H1 (cell line): ENCODE data around the gene FAM53B. TPM values are rescaled to one million over a fixed set of nuclear protein-coding genes. Genes with fewer than 3 reads are reported as not detected.

Experiments
- CTCF ChIA-PET: fragments of 300-600 bp; sonication (Branson Sonifier 250); formaldehyde crosslinking; loops from one replicate; lab custom pipeline; 2021; ENCODE audit not compliant: partially characterized antibody; lab: Charles Lee
- POLR2A ChIA-PET: fragments of 300-600 bp; sonication (Branson Sonifier 250); formaldehyde crosslinking; loops from one replicate; lab custom pipeline; 2021; ENCODE audit warnings: inconsistent platforms; ENCODE audit not compliant: partially characterized antibody; lab: Charles Lee
- DNase-seq, 2 experiments: peaks; one replicate each; pipeline versions ENCODE4 v3.0.0 to v3.0.0-alpha.2; 2010 to 2022; ENCODE audit warnings: low spot score in 2 of 2, low read depth in 1 of 2, mixed read lengths in 1 of 2
- FAIRE-seq: peaks from 2 replicates; lab custom pipeline; 2011; peaks lifted over from hg19 to GRCh38; lab: Jason Lieb, UNC
- H2AFZ ChIP-seq: 2 replicates; pipeline ENCODE4 v1.8.1; 2012; ENCODE audit warnings: low read length, inconsistent platforms
- H2AK5ac ChIP-seq: 2 replicates; pipeline ENCODE4 v1.6.1; 2013; ENCODE audit warnings: low read depth, low read length
- H2BK120ac ChIP-seq: replicated peaks from 2 replicates; pipeline ENCODE3; 2013; ENCODE audit warnings: low read depth, low read length, inconsistent platforms
- H2BK12ac ChIP-seq: 2 replicates; pipeline ENCODE4 v1.6.1; 2013; ENCODE audit warnings: low read depth, low read length
- H2BK15ac ChIP-seq: 2 replicates; pipeline ENCODE4 v1.6.1; 2013; ENCODE audit warnings: low read length
- H2BK20ac ChIP-seq: 2 replicates; pipeline ENCODE4 v1.6.1; 2013; ENCODE audit warnings: low read length
- H2BK5ac ChIP-seq: 2 replicates; pipeline ENCODE4 v1.6.1; 2013; ENCODE audit warnings: low read depth, low read length
- H3K14ac ChIP-seq: 2 replicates; pipeline ENCODE4 v1.6.1; 2013; ENCODE audit warnings: inconsistent platforms; ENCODE audit not compliant: insufficient read length
- H3K18ac ChIP-seq: 2 replicates; pipeline ENCODE4 v1.6.1; 2013; ENCODE audit warnings: low read length; ENCODE audit errors: extremely low read depth
- H3K23ac ChIP-seq: 2 replicates; pipeline ENCODE4 v1.6.1; 2013; ENCODE audit warnings: inconsistent platforms; ENCODE audit not compliant: insufficient read length
- H3K23me2 ChIP-seq: 2 replicates; pipeline ENCODE4 v1.6.1; 2013; ENCODE audit warnings: low read depth, low read length
- H3K27ac ChIP-seq: 2 replicates; pipeline ENCODE4 v1.6.1; 2011; ENCODE audit warnings: low read depth, low read length, inconsistent platforms
- H3K27me3 ChIP-seq, 4 experiments: replicated peaks in 1 of 4; 1 replicate in 1 of 4; 2 replicates in 3 of 4; pipeline versions ENCODE4 v1.6.1 to v1.8.1; 2011 to 2013; ENCODE audit warnings: low read length in 3 of 4, mild to moderate bottlenecking in 3 of 4, inconsistent platforms in 2 of 4, mixed read lengths in 2 of 4, moderate library complexity in 1 of 4; ENCODE audit not compliant: control insufficient read depth in 3 of 4, insufficient read depth in 3 of 4; ENCODE audit errors: extremely low read depth in 1 of 4
- H3K36me3 ChIP-seq, 4 experiments: 2 replicates each; pipeline versions ENCODE4 v1.6.1 to v1.8.1; 2011 to 2013; ENCODE audit warnings: mild to moderate bottlenecking in 4 of 4, low read length in 3 of 4, moderate library complexity in 2 of 4, control low read depth in 1 of 4, inconsistent platforms in 1 of 4; ENCODE audit not compliant: insufficient read depth in 4 of 4, control insufficient read depth in 2 of 4
- H3K4ac ChIP-seq: replicated peaks from 2 replicates; pipeline ENCODE3; 2013; ENCODE audit warnings: low read length, low read depth, mixed read lengths, inconsistent platforms; ENCODE audit not compliant: insufficient read length
- H3K4me1 ChIP-seq, 4 experiments: replicated peaks in 1 of 4; 1 replicate in 1 of 4; 2 replicates in 3 of 4; pipeline versions ENCODE4 v1.6.1 to v1.8.1; 2011 to 2013; ENCODE audit warnings: low read length in 3 of 4, inconsistent platforms in 2 of 4, mixed read lengths in 1 of 4; ENCODE audit not compliant: insufficient read depth in 4 of 4, control insufficient read depth in 3 of 4
- H3K4me2 ChIP-seq, 2 experiments: 2 replicates each; pipeline versions ENCODE4 v1.6.1 to v1.8.1; 2011 to 2013; ENCODE audit warnings: low read depth in 2 of 2, low read length in 2 of 2, control low read depth in 1 of 2, inconsistent platforms in 1 of 2, mild to moderate bottlenecking in 1 of 2; ENCODE audit not compliant: insufficient read depth in 1 of 2
- H3K4me3 ChIP-seq, 4 experiments: fragments of 200-600, 300-600 bp in 1 of 4; sonication (generic), shearing (Covaris generic), sonication (Bioruptor Twin) in 1 of 4; 2 replicates each; pipeline versions ENCODE4 v1.5.1 to v1.8.1; 2011 to 2016; ENCODE audit warnings: low read length in 4 of 4, low read depth in 3 of 4, control low read depth in 2 of 4, inconsistent platforms in 2 of 4, mild to moderate bottlenecking in 2 of 4, mixed read lengths in 1 of 4, moderate library complexity in 1 of 4; ENCODE audit not compliant: insufficient read depth in 2 of 4; ENCODE audit errors: extremely low read depth in 1 of 4
- H3K56ac ChIP-seq: replicated peaks from 2 replicates; pipeline ENCODE3; 2013; ENCODE audit warnings: low read depth, mild to moderate bottlenecking, mixed read lengths, low read length, inconsistent platforms; ENCODE audit not compliant: insufficient read length
- H3K79me1 ChIP-seq: 2 replicates; pipeline ENCODE4 v1.6.1; 2013; ENCODE audit warnings: low read depth, low read length, control low read depth
- H3K79me2 ChIP-seq, 2 experiments: 2 replicates each; pipeline versions ENCODE4 v1.6.1 to v1.8.1; 2012 to 2013; ENCODE audit warnings: low read length in 2 of 2, mild to moderate bottlenecking in 2 of 2, inconsistent platforms in 1 of 2; ENCODE audit not compliant: insufficient read depth in 2 of 2, control insufficient read depth in 1 of 2
- H3K9ac ChIP-seq, 4 experiments: replicated peaks in 1 of 4; 1 replicate in 1 of 4; 2 replicates in 3 of 4; pipeline versions ENCODE4 v1.6.1 to v1.8.1; 2011 to 2013; ENCODE audit warnings: low read depth in 3 of 4, low read length in 3 of 4, control low read depth in 2 of 4, mild to moderate bottlenecking in 2 of 4, moderate library complexity in 2 of 4, inconsistent platforms in 1 of 4; ENCODE audit errors: extremely low read depth in 1 of 4
- H3K9me3 ChIP-seq, 2 experiments: 2 replicates each; pipeline versions ENCODE4 v1.6.1 to v1.8.1; 2012 to 2013; ENCODE audit warnings: mild to moderate bottlenecking in 2 of 2, moderate library complexity in 2 of 2, control low read depth in 1 of 2, inconsistent platforms in 1 of 2, low read depth in 1 of 2, low read length in 1 of 2, mixed read lengths in 1 of 2; ENCODE audit not compliant: insufficient read depth in 2 of 2
- H4K20me1 ChIP-seq, 2 experiments: replicated peaks in 1 of 2; 2 replicates each; pipeline versions ENCODE3 to v1.8.1; 2011 to 2013; ENCODE audit warnings: inconsistent platforms in 2 of 2, low read length in 2 of 2, mild to moderate bottlenecking in 1 of 2; ENCODE audit not compliant: insufficient read depth in 2 of 2, control insufficient read depth in 1 of 2
- H4K5ac ChIP-seq: 2 replicates; pipeline ENCODE4 v1.6.1; 2013; ENCODE audit warnings: low read length, low read depth, mixed read lengths, inconsistent platforms; ENCODE audit not compliant: insufficient read length
- H4K8ac ChIP-seq: 2 replicates; pipeline ENCODE4 v1.8.0; 2013; ENCODE audit warnings: mild to moderate bottlenecking, moderate library complexity, low read length, inconsistent platforms; ENCODE audit not compliant: insufficient read depth; ENCODE audit errors: extremely low read depth
- H4K91ac ChIP-seq: replicated peaks from 2 replicates; pipeline ENCODE3; 2013; ENCODE audit warnings: low read length, mixed read lengths, inconsistent platforms; ENCODE audit not compliant: insufficient read length
- ASH2L ChIP-seq: fragments of 200-600, 300-600 bp; sonication (generic); IDR thresholded peaks from one replicate; pipeline ENCODE4 v1.7.1; 2017; ENCODE audit warnings: low read length
- CHD2 ChIP-seq: IDR thresholded peaks from 2 replicates; pipeline ENCODE4 v1.6.1; 2012; ENCODE audit warnings: low read length, improper control_type of control experiment
- EGR1 ChIP-seq: IDR thresholded peaks from 2 replicates; pipeline ENCODE4 v1.6.1; 2011; ENCODE audit warnings: low read depth, low read length, borderline replicate concordance
- EP300 ChIP-seq, 2 experiments: IDR thresholded peaks; 1 replicate in 1 of 2; 2 replicates in 1 of 2; pipeline ENCODE4 v1.6.1; 2011 to 2012; ENCODE audit warnings: low read depth in 2 of 2, low read length in 2 of 2, mild to moderate bottlenecking in 2 of 2, borderline replicate concordance in 1 of 2, inconsistent platforms in 1 of 2, moderate library complexity in 1 of 2
- RBBP5 ChIP-seq: IDR thresholded peaks from 2 replicates; pipeline ENCODE4 v1.7.1; 2012; ENCODE audit warnings: low read depth, mild to moderate bottlenecking, inconsistent platforms, low read length, moderate library complexity, borderline replicate concordance
- WGBS, 2 experiments: shearing (Covaris generic) in 1 of 2; methylation state at CpG; one replicate each; pipeline versions ENCODE4 v1.1.6 to v1.1.7; 2013 to 2015; ENCODE audit warnings: low lambda C conversion rate in 2 of 2, mixed read lengths in 2 of 2, inconsistent platforms in 1 of 2, low coverage in 1 of 2, missing lambda C conversion rate in 1 of 2; ENCODE audit not compliant: insufficient replicate concordance in 2 of 2, insufficient coverage in 1 of 2, insufficient read length in 1 of 2; ENCODE audit errors: extremely low coverage in 1 of 2, missing lambda C conversion rate in 1 of 2; 5-methylcytosine and 5-hydroxymethylcytosine counted together
- polyA plus RNA-seq, 7 experiments: library from polyadenylated mRNA; depleted of rRNA in 3 of 7; stranded (reverse) in 5 of 7; unstranded in 2 of 7; fragments of >200 nt in 5 of 7; fragments of 200-250 nt in 2 of 7; gene quantifications; 1 replicate in 5 of 7; 2 replicates in 1 of 7; 4 replicates in 1 of 7; pipeline versions ENCODE4 v1.2.1 to v1.2.3, GENCODE V29; 2011 to 2013; ENCODE audit warnings: missing spikeins in 2 of 7, mixed read lengths in 2 of 7
- total RNA-seq: library from RNA; stranded (reverse); fragmentation: NEBNext Ultra II Directional; extraction: Animal tissue kit (Norgen Biotek cat#: 25700); gene quantifications from 2 replicates; pipeline ENCODE4 v1.2.1, GENCODE V29; 2021

The FAM53B gene
- total and polyA plus RNA-seq, 2 of the 8 experiments (the other 6 are each of a cell fraction or from before 2014, with no cell fraction given): 5.3 to 14.4 TPM

- H3K4me3 ChIP-seq: no peak overlapping the region
- no peak overlapping the region for H3K56ac ChIP-seq
- H2BK12ac ChIP-seq: peak overlapping the region; percentile 2; the same call in 1 of the 2 replicates
- H2AK5ac ChIP-seq: peak overlapping the region; percentile 54; the same call in 1 of the 2 replicates
- no peak overlapping the region for H4K8ac ChIP-seq
- WGBS, 2 experiments: 73% methylated on average over 5 of the region's 5 CpGs; no CpG with 5 or more reads in 1 of the 2 experiments
- H3K14ac ChIP-seq: no peak overlapping the region
- POLR2A ChIA-PET: interaction anchor here (1.4 kb wide), 1 partner anchor 68 kb away, joined by 3 read pairs; no protein-coding TSS in a partner anchor
- H4K5ac ChIP-seq: no peak overlapping the region
- H3K9ac ChIP-seq: no peak overlapping the region
- no peaks in the 10 kb centered on the region; the same call in 1 of the 2 replicates for H3K79me1 ChIP-seq
- FAIRE-seq: no peak
- no peaks in the 10 kb centered on the region for H3K79me2 ChIP-seq
- no peak overlapping the region for H3K23ac ChIP-seq
- H3K18ac ChIP-seq: no peak overlapping the region
- no peaks in the 10 kb centered on the region for H3K9me3 ChIP-seq
- no peak overlapping the region for H4K91ac ChIP-seq
- H3K27ac ChIP-seq: no peak overlapping the region
- no peak overlapping the region for H2BK120ac ChIP-seq
- DNase-seq: no peak
- H2BK5ac ChIP-seq: no peak overlapping the region
- H4K20me1 ChIP-seq: peaks cover 1 to 2% of the 10 kb centered on the region in 2 experiments
- no peaks in the 10 kb centered on the region for H3K27me3 ChIP-seq
- H3K4ac ChIP-seq: no peak overlapping the region
- H3K23me2 ChIP-seq: no peaks in the 10 kb centered on the region
- TF ChIP-seq EP300 (IDR thresholded peaks at IDR 0.05; ENCODE audit: borderline replicate concordance in 1 of 2, low read depth in 2 of 2, low read length in 2 of 2): no peak
- no peak for TF ChIP-seq CHD2
- TF ChIP-seq RBBP5: no peak
- no peak for TF ChIP-seq ASH2L
- TF ChIP-seq EGR1: no peak
- H2AFZ ChIP-seq: no peak overlapping the region
- no peak overlapping the region for H3K4me2 ChIP-seq
- H3K4me1 ChIP-seq: peaks cover 0 to 24% (median 17%) of the 10 kb centered on the region in 4 experiments; a peak in 6 of 7 replicates
- CTCF ChIA-PET: interaction anchor here (0.6 to 3.9 kb wide), 11 partner anchors 11 to 351 kb away, joined by 3 to 18 read pairs (median 4); no protein-coding TSS in a partner anchor
- H3K36me3 ChIP-seq: no peaks in the 10 kb centered on the region
- H2BK20ac ChIP-seq: no peak overlapping the region
- no peak overlapping the region for H2BK15ac ChIP-seq
These were observed 95.0 kb downstream of the FAM53B start for GRCh38 chr10:124649214-124649613.
